Stomach (tissue), 4 donors: ENCODE measurements around the gene CNNM4.

Source experiments
- EP300 ChIP-seq: sonication (generic); formaldehyde crosslinking; IDR thresholded peaks from one replicate; pipeline ENCODE4 v1.6.1; 2017; ENCODE audit warnings: antibody characterized with exemption
- POLR2A ChIP-seq, 4 donors: fragments of 450-650 bp; IDR thresholded peaks; one replicate each; pipeline ENCODE4 v1.6.1; 2016; ENCODE audit warnings: antibody characterized with exemption in 4 of 4, control low read depth in 2 of 4, mild to moderate bottlenecking in 1 of 4, moderate library complexity in 1 of 4
- TF ChIP-seq, protein P1 (sequence below), 7 experiments: fragments of 450-650 bp in 4 of 7; fragments of 200-600 bp in 3 of 7; sonication (generic) in 3 of 7; IDR thresholded peaks; one replicate each; pipeline ENCODE4 v1.5.1; 2016 to 2019; ENCODE audit warnings: antibody characterized with exemption in 7 of 7, control low read depth in 2 of 7, mild to moderate bottlenecking in 1 of 7

DNA sequence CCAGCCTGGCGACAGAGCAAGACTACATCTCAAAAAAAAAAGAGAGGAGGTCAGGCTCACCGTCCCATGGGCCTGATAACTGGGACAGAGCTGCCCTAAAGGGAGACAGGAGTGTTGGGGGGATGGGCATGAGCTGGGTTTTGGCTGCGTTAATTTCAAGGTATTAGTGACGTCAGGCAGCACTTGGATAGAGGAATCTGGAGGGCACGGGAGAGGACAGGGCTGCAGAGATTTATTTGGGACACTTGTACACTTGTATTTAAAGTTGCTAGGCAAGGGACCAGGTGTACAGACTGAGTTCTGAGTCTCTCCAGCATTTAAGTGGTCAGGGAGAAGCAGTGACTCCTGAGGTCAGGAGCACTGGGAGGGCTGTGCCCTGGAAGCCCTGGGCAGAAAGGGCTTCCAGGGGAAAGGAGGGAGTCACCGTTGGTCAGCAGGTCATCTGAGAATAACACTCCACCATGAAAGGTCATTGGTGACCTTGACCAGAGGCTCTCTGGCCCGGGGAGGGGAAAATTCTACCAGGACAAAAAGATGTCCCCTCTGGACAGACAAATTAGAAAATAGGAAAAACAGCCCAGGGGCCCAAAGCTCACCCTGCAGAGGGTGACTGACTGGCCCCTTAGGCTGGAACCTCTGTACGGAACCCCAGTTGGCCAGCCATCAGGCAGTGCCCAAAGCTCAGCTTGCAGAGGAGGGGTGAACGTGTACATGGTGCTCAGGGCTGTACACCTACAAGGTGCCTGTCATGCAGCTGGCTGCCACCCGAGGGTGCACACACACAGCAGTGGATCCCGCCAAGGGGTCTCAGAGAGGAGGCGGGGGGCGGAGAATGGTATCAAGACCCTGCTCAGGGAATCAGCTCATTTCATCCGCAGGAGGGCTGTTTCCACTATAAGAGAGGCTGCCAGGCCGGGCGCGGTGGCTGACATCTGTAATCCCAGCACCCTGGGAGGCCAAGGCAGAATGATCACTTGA is 32.4 kb downstream of the CNNM4 start:
- TF ChIP-seq, protein P1, sequence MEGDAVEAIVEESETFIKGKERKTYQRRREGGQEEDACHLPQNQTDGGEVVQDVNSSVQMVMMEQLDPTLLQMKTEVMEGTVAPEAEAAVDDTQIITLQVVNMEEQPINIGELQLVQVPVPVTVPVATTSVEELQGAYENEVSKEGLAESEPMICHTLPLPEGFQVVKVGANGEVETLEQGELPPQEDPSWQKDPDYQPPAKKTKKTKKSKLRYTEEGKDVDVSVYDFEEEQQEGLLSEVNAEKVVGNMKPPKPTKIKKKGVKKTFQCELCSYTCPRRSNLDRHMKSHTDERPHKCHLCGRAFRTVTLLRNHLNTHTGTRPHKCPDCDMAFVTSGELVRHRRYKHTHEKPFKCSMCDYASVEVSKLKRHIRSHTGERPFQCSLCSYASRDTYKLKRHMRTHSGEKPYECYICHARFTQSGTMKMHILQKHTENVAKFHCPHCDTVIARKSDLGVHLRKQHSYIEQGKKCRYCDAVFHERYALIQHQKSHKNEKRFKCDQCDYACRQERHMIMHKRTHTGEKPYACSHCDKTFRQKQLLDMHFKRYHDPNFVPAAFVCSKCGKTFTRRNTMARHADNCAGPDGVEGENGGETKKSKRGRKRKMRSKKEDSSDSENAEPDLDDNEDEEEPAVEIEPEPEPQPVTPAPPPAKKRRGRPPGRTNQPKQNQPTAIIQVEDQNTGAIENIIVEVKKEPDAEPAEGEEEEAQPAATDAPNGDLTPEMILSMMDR (IDR thresholded peaks at IDR 0.05): no peak
- TF ChIP-seq POLR2A (IDR thresholded peaks at IDR 0.05): no peak
- no peak for TF ChIP-seq EP300
